Hindlimb muscle (tissue), 1 donor: Measurements from ENCODE around the gene BRME1. TPM values are rescaled to one million over a fixed set of nuclear protein-coding genes. Genes with fewer than 3 reads are reported as not detected.
A peak's percentile ranks its signal among the peaks of the same experiment; 100 is the strongest.
"Not testable (repeated sequence)": the region's sequence is repeated elsewhere in the genome, so short reads cannot be mapped to it uniquely, and the experiment has no call there.

Experiments
- DNase-seq: peaks from one replicate; pipeline ENCODE4 v3.0.0-alpha.2; 2013
- polyA plus RNA-seq: library from polyadenylated mRNA; unstranded; fragments of 120-200 nt; gene quantifications from one replicate; pipeline ENCODE4 v1.2.1, GENCODE V29; 2013; ENCODE audit not compliant: insufficient read length

The BRME1 gene
- polyA plus RNA-seq, 1 donor = 3.7 TPM

GRCh38 chr19:13865571-13866462 is 40.1 kb downstream of the BRME1 start:
- DNase-seq = no peak

DNA sequence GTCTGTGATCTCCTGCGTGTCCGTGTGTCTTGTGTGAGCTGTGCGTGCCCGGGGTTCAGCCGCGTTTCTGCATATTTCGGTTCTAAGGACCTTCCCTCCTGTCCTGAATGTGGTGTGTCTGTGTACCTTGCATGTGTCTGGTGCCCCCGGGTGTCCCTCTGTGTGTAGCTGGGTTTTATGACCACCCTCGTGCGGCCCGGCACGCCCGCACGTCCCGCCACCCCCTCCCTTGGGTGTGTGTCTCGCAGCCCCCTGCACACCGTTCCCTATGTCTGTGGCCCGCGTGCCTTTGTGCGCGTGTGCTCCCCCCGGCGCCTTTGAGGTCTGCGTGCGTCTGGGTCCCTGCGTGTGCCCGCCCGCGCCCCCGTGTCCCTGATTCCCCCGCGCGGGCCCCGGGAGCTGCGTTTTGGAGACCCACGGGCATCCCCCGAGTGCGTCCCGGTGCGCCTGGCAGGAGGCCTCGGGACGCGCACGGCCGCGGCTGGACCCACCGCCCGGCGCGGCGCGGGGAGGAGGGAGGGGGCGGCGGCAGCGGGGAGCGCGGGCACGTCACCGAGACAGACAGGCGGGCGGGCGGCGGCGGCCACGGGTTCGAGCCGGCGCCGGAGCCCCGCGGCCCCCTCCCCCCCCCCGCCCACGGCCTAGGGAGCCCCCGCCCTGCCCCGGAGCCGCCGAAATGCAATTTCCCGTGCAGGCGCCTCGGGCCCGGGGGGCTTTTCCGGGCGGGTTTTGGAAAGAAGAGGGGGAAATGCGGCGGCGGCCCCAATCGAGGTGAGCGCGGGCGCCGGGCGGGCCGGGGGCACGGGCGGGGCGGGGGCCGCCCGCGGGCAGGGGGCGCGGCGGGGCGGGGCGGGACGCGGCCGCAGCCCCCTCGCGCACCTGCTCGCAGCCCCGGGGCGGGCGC is 41.0 kb downstream of the BRME1 start:
- no peak for DNase-seq

DNA sequence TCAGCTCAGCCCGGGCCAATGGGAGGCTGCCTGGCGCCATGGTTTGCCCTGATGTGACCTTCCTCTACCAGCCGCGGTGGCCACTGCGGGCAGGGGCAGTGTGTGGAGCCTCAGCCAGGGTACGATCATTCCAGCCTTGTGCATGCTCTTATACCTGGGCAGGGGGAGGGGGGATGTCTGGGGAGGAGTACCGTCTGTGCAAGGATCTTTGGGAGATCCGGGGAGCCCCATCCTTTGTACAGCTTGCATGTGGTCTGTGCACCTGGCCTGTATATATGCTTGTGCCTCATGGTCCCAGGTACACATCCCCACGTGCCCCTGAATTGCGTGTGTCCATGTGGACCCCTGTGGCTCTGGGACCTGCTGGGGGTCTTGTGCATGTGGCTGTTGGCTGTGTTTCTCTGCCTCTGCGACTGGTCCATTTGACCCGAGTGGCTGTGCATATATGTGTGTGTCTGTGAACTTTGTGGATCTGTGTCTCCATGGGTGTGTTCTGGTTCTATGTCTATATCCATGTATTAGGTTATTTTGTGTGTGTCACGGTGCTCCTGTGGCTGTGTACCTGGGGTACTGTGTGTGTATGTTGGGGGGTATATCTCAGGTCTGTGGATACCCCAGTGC is 41.8 kb downstream of the BRME1 start:
- DNase-seq = no peak

- DNase-seq = peak; percentile 96
These were observed 44.0 kb downstream of the BRME1 start for GRCh38 chr19:13861714-13862531.

DNA sequence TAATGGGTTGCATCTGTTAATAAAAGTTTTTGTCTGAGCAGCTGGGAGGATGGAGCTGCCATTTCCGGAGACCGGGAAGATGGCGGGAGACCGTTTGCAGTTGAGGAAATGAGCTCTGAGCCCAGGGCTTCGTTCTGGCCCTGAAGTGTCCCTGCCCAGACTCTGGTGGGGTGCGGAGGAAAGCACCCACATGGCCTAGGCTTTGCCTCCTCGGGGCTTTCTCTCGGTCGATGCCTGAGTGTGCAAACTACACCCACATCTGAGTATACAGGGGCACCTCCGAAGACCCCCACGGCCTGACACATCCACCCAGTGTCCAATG is 44.6 kb downstream of the BRME1 start:
- no peak for DNase-seq

GRCh38 chr19:13860679-13861391 is 45.1 kb downstream of the BRME1 start:
- no peak for DNase-seq

DNA sequence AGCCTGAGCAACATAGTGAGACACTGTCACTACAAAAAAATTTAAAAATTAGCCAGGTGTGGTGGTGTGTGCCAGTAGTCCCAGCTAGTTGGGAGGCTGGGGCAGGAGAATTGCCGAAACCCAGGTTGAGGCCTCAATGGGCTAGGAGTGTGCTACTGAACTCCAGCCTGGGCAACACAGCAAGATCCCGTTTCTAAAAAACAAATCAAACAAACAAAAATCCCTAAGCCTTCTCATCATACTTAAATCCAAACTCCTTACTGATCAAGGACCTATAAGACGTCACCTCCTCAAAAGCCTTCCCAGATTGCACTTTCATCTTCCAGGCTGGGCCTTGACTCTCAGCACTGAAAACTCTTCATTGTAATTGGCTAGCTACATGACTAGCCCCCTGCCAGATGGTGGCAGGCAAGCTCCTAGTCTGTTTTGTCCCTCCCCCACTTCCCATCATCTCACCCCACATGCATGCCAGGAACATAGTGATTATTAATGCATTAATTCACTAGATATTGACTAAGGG is 46.5 kb downstream of the BRME1 start:
- no peak for DNase-seq

DNA sequence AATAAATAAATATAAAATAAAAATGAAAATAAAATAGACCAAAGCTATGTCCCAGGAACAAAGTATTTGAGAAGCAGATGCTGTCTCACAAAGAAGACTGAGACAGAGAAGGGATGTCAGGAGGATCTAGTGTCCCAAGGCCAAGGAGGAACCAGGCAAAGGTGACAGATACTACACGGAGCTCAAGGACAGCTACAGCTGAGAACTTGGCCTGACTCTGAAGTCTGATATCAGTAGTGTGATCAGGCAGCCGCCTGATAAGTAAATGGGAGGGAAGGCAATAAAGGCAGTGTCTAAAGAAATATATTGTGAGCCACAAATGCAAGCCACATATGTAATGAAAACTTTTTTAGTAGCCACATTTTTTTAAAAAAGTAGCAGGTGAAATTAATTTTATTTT is 49.4 kb downstream of the BRME1 start:
- DNase-seq = no peak

DNA sequence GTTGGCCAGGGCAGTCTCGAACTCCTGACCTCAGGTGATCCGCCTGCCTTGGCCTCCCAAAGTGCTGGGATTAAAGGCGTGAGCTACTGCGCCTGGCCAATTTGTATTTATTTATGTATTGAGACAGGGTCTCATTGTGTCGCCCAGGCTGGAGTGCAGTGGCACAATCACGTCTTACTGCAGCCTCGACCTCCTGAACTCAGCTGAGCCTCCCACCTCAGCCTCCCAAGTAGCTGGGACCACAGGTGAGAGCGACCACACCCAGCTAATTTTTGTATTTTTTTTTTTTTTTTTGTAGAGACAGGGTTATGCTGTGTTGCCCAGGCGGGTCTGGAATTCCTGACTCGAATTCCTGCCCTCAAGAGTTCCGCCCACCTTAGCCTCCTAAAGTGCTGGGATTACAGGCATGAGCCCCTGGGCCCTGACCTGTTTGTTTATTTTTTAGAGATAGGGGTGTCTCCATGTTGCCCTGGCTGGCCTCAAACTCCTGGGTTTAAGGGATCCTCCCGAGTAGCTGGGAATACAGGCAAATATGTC is 53.7 kb downstream of the BRME1 start:
- not testable (repeated sequence) for DNase-seq

DNA sequence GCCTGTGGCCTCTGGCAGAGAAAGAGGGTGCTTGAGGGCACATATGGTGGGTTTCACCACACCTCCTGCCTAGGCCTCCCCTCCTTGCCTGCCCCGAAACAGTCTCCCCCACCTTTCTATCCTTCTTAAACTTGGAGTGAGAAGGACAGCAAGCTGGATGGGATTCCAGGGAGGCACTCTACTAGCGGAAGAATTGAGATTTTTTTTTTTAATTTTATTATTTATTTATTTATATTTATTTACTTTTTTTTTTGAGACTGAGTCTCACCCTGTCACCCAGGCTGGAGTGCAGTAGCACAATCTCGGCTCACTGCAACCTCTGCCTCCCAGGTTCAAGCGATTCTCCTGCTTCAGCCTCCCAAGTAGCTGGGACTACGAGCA is 54.2 kb downstream of the BRME1 start:
- not testable (repeated sequence) for DNase-seq

DNA sequence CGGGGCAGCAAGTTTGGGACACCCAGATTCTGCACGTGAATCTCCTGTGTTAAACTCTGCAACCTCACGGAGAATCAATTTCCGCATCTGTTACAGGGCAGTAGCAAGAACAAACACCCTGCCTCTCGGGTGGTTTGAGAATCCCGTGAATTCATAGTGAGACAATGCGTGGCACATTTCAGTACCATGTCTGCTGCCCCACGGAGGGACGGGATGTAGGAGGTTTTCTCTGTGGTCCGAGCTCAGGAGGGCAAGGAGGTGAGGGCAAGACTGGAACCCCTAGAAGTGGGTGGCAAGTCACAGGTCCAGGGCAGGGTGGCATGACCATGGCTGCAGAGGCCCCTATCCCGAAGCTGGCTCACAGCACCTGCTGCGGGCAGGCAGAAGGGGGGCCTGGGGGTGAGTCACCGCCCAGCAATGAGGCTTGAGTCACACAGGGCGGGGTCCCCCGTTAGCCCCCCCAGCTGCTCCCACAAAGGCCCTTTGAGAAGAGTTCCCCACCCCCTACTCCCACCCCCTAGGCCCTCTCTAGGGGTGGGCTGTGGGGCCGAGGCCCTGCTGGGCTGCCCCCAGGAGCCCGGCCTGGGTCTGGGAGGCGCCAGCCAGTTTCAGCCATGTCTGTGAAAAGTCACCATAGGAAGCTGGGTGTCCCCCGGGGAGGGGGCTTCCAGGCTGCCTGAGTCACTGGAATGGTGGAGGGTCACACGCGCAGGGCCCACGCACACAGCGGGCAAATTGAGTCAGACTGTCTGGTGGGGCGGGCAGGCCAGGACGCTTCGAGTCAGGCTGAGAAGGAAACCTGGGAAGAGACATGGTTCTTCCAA is 54.8 kb downstream of the BRME1 start:
- peak; percentile 79 for DNase-seq

DNA sequence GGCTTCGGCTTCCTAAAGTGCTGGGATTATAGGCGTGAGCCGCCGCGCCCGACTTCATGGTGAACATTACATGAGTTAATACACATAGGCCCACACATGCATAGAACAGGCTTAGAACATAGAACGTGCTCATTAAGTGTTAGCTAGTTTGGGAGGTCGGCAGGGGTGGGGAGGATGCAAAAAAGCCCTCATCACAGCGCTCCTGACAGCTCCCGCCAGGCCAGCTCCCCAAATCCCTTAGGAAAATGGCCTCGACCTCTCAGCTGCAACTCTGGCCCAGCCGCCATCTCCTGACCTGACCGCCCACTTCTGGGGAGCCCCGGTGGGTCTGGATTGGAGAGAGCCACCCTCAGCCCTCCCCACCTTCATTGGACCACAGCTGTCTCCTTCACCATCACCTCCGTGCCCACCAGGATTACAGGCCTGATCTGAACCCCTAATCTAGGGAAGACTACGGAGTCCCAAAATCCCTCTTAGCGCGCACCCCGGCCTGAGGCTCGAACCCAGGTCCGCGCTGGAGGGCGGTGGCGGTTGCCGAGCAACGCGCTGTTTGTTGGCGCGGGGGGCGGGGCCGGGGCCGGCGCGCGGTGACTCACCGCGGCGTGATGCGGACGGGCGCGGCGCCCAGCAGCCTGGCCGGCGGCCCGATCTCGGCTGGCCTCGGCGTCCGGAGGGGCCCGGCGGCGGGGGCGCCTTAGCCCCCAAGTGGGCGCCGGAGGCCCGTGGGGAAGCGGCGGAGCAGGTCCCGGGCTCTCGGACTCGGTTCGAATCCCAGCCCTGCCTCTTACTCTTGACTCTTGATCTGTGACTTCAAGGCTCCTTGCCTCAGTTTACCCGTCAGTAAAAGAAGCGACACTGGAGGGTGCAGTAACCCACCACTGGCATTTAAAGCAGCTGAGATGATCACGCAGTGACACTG is 55.7 kb downstream of the BRME1 start:
- DNase-seq = peak; percentile 93

- DNase-seq = no peak
These were observed 56.9 kb downstream of the BRME1 start for GRCh38 chr19:13848798-13849676.

- DNase-seq = no peak
These were observed 57.6 kb downstream of the BRME1 start for GRCh38 chr19:13848340-13848677.

DNA sequence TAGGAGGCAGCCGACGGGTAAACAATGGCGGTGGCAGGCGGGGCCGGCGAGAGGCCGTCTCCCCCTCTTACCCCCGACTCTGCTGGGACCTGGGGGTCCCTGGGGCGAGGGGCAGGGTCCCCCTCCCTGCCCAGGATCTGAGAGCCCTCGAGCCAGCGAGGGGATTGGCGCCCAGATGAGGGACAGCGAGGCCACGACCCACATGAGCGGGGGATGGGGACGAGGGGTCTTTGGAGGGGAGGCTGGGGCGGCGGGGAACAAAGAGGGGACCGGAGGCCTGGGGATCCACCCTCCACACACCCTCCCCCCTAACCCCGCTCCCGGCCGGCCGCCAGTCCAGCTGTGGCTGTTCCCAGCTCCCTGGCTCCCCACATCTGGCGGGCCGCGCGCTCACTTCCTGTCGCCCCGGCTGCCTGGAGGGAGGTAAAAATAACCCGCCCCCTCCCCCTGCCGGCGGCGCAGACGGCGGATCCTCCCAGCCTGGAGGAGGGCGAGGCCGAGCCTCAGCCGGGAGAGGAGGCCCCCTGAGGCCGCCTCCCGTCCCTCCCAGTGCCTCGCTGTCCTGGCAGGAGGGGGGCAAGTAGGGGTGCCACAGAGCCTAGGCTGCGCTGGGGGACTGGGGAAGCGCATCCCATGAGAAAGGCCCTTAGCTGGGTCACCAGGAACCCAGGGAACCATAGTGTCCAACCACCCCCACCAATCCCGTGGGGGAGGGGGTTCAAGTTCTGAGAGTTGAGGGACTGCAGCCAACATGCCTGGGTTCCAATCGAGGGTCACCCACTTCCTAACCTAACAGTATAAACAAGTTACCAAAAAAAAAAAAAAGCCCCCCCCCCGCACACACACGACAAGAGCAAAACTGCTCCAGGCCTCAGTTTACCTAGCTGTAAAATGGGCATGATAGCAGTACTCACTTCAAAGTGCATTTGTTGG is 58.2 kb downstream of the BRME1 start:
- DNase-seq = peak; percentile 96

DNA sequence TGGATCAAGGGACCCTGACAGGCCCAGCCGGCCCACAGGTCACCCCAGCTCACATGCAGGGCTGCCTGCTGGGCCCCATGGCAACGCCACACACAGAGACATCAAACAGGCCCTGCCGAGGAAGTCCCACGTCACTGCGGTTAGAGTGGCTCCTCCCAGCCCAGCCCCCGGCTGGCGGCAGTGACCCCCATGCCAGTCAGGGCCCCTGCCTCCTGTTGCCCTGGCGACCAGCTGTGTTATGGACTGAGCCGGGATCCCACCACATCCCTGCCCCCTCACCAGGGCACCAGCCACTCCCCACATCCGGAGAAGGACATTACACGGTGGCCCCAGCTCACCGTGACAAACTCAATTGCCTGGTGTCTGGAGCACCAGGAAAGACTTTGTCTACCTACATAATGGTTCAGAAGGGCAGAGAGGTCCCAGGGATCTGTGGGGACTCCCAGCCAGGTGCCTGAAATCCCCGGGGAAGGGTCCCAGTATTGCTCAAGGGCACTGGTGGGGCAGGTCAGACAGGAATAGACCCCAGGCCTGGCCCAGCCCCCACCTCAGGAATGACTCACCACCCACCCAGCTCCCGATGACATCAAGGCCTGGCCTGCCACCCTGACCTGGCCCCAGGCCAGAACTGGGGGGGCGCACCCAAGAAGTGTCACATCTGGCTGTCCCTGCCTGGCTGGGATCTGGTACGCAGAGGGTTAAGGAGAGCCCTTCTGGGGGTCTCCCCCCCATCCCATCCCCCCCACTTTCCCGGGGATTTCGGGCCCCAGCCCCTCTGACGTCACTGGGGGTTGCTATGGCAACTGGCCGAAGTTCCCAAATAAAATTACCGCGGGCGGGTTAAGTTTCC is 59.1 kb downstream of the BRME1 start:
- DNase-seq = peak; percentile 94
